HEK293 (cell line): Measurements from ENCODE around the gene GRM2.

Experiments used
- CTCF ChIA-PET: fragments of 350-600 bp; formaldehyde crosslinking; extraction: SDS; loops from one replicate; lab custom pipeline; 2021; ENCODE audit warnings: antibody characterized with exemption; lab: Yijun Ruan, JAX
- POLR2A ChIA-PET: fragments of 300-600 bp; formaldehyde crosslinking; extraction: SDS; loops from one replicate; lab custom pipeline; 2020; ENCODE audit warnings: antibody characterized with exemption, inconsistent platforms; lab: Yijun Ruan, JAX
- H3K27ac ChIP-seq: fragments of 200-500 bp; sonication (Bioruptor generic); 2 replicates; pipeline ENCODE4 v1.5.1; 2014; ENCODE audit warnings: low read depth, low read length, control low read depth, inconsistent platforms; ENCODE audit errors: extremely low read depth
- H3K36me3 ChIP-seq, 2 experiments: fragments of 200-500 bp in 1 of 2; sonication (Bioruptor generic) in 1 of 2; 1 replicate in 1 of 2; 2 replicates in 1 of 2; pipeline ENCODE4 v1.5.1; 2014 to 2017; ENCODE audit warnings: inconsistent platforms in 2 of 2, low read length in 2 of 2; ENCODE audit not compliant: control insufficient read depth in 2 of 2, insufficient read depth in 1 of 2
- H3K4me1 ChIP-seq: fragments of 200-500 bp; sonication (Bioruptor generic); 2 replicates; pipeline ENCODE4 v1.5.1; 2014; ENCODE audit warnings: mild to moderate bottlenecking, low read length, inconsistent platforms; ENCODE audit not compliant: control insufficient read depth, insufficient read depth
- H3K4me3 ChIP-seq: 2 replicates; pipeline ENCODE4 v1.5.1; 2011; ENCODE audit warnings: low read depth, mild to moderate bottlenecking, control low read depth, low read length, moderate library complexity
- H3K9me3 ChIP-seq: fragments of 200-500 bp; sonication (Bioruptor generic); 2 replicates; pipeline ENCODE4 v1.5.1; 2014; ENCODE audit warnings: low read depth, low read length, inconsistent platforms; ENCODE audit not compliant: control insufficient read depth, insufficient read depth
- ATF2 ChIP-seq: fragments of 450-650 bp; formaldehyde crosslinking; IDR thresholded peaks from 2 replicates; pipeline ENCODE4 v1.5.1; 2016; ENCODE audit warnings: missing biosample characterization, missing genetic modification characterization, low read depth
- BCL11A ChIP-seq: fragments of 450-650 bp; formaldehyde crosslinking; IDR thresholded peaks from 2 replicates; pipeline ENCODE4 v1.5.1; 2016; ENCODE audit warnings: low read depth, missing biosample characterization, missing genetic modification characterization
- BCL11B ChIP-seq: fragments of 450-650 bp; formaldehyde crosslinking; IDR thresholded peaks from 2 replicates; pipeline ENCODE4 v1.5.1; 2016; ENCODE audit warnings: low read depth, missing biosample characterization, missing genetic modification characterization
- KLF1 ChIP-seq: fragments of 450-650 bp; formaldehyde crosslinking; IDR thresholded peaks from 2 replicates; pipeline ENCODE4 v1.5.1; 2016; ENCODE audit warnings: missing biosample characterization, missing genetic modification characterization
- KLF7 ChIP-seq: fragments of 450-650 bp; formaldehyde crosslinking; IDR thresholded peaks from 2 replicates; pipeline ENCODE4 v1.5.1; 2016; ENCODE audit warnings: missing biosample characterization, missing genetic modification characterization, borderline replicate concordance
- KLF8 ChIP-seq: fragments of 450-650 bp; formaldehyde crosslinking; IDR thresholded peaks from 2 replicates; pipeline ENCODE4 v1.5.1; 2016; ENCODE audit warnings: missing biosample characterization, missing genetic modification characterization
- ZNF148 ChIP-seq: fragments of 450-650 bp; formaldehyde crosslinking; IDR thresholded peaks from 2 replicates; pipeline ENCODE4 v1.5.0; 2017; ENCODE audit warnings: missing biosample characterization, missing genetic modification characterization, borderline replicate concordance
- ZNF2 ChIP-seq: fragments of 450-650 bp; formaldehyde crosslinking; IDR thresholded peaks from 2 replicates; pipeline ENCODE4 v1.5.1; 2016; ENCODE audit warnings: missing biosample characterization, missing genetic modification characterization
- ZNF211 ChIP-seq: fragments of 450-650 bp; formaldehyde crosslinking; IDR thresholded peaks from 2 replicates; pipeline ENCODE4 v1.5.1; 2016; ENCODE audit warnings: low read depth, missing biosample characterization, missing genetic modification characterization
- ZNF214 ChIP-seq: fragments of 450-650 bp; formaldehyde crosslinking; IDR thresholded peaks from 2 replicates; pipeline ENCODE4 v1.5.1; 2017; ENCODE audit warnings: missing biosample characterization, mild to moderate bottlenecking, missing genetic modification characterization, borderline replicate concordance
- ZNF23 ChIP-seq: fragments of 450-650 bp; formaldehyde crosslinking; IDR thresholded peaks from 2 replicates; pipeline ENCODE4 v1.5.1; 2016; ENCODE audit warnings: missing biosample characterization, missing genetic modification characterization, borderline replicate concordance
- ZNF274 ChIP-seq, 2 experiments: fragments of 200-500 bp in 1 of 2; fragments of 450-650 bp in 1 of 2; sonication (Bioruptor generic) in 1 of 2; formaldehyde crosslinking in 1 of 2; IDR thresholded peaks; 2 replicates each; pipeline versions ENCODE4 v1.5.1 to v1.6.1; 2014 to 2016; ENCODE audit warnings: borderline replicate concordance in 1 of 2, inconsistent platforms in 1 of 2, low read length in 1 of 2, missing biosample characterization in 1 of 2, missing genetic modification characterization in 1 of 2
- ZNF571 ChIP-seq: fragments of 450-650 bp; formaldehyde crosslinking; IDR thresholded peaks from 2 replicates; pipeline ENCODE4 v1.5.0; 2017; ENCODE audit warnings: missing biosample characterization, missing genetic modification characterization
- ZNF610 ChIP-seq: fragments of 450-650 bp; formaldehyde crosslinking; IDR thresholded peaks from 2 replicates; pipeline ENCODE4 v1.5.1; 2016; ENCODE audit warnings: missing biosample characterization, missing genetic modification characterization, borderline replicate concordance
- ZNF623 ChIP-seq: fragments of 450-650 bp; formaldehyde crosslinking; IDR thresholded peaks from 2 replicates; pipeline ENCODE4 v1.5.1; 2016; ENCODE audit warnings: missing biosample characterization, missing genetic modification characterization
- ZNF677 ChIP-seq: fragments of 450-650 bp; IDR thresholded peaks from 2 replicates; pipeline ENCODE4 v1.5.0; 2018; ENCODE audit warnings: missing biosample characterization, mild to moderate bottlenecking, missing genetic modification characterization, moderate library complexity
- ZNF837 ChIP-seq: fragments of 450-650 bp; formaldehyde crosslinking; IDR thresholded peaks from 2 replicates; pipeline ENCODE4 v1.5.1; 2016; ENCODE audit warnings: missing biosample characterization, missing genetic modification characterization
- ZSCAN16 ChIP-seq: fragments of 450-650 bp; formaldehyde crosslinking; IDR thresholded peaks from 2 replicates; pipeline ENCODE4 v1.5.1; 2016; ENCODE audit warnings: missing biosample characterization, missing genetic modification characterization
- ZSCAN23 ChIP-seq: fragments of 450-650 bp; formaldehyde crosslinking; IDR thresholded peaks from 2 replicates; pipeline ENCODE4 v1.5.1; 2016; ENCODE audit warnings: missing biosample characterization, missing genetic modification characterization
- TF ChIP-seq, protein P1 (sequence below): fragments of 450-650 bp; formaldehyde crosslinking; IDR thresholded peaks from 2 replicates; pipeline ENCODE4 v1.5.1; 2016; ENCODE audit warnings: missing biosample characterization, missing genetic modification characterization
- TF ChIP-seq, protein P2 (sequence below): fragments of 450-650 bp; formaldehyde crosslinking; IDR thresholded peaks from 2 replicates; pipeline ENCODE4 v1.5.1; 2017; ENCODE audit warnings: missing biosample characterization, missing genetic modification characterization
- TF ChIP-seq, protein P3 (sequence below): sonication (generic); formaldehyde crosslinking; IDR thresholded peaks from 2 replicates; pipeline ENCODE4 v1.8.1; 2022; ENCODE audit warnings: mild to moderate bottlenecking, moderate library complexity, missing genetic modification reagents

GRM2 gene

DNA sequence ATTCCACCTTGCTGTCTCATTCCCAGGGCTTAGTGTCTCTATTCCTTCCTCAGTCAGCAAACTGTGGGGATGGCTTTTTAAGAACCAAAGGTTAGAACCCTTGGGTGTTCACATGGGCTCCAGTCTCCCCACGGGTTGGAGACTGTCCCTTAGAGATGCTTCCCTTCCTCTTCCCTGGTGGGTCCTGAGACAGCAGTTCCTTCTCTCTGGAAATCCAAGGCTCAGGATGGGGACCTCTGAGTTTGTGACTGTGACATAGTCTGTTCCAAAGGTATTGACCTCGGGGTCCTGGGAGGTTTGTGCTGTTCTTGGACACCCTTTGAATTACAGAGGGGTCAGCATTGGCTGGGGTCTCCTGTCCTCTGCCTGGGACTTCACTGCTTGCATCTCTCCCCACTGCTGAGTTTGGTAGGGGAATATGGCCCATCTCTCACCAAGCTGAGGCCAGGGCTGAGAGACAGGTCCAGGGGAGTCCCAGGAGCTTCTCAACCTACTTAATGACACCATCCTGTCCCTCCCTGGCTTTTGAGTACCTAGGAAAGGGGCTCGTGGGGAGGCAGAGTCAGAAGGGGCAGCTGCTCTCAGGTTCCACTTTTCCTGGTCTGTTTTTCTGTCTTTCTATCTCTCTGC lies 1.5 kb downstream of the GRM2 start:
- CTCF ChIA-PET: interaction anchor here (1.4 kb wide), 1 partner anchor 11 kb away, joined by 5 read pairs; no protein-coding TSS in a partner anchor
- TF ChIP-seq ATF2 (tag by site-specific recombination) (no peak), ZNF214 (no peak), KLF7 (tag by site-specific recombination) (no peak), ZNF623 (tag by site-specific recombination) (no peak), KLF8 (tag by site-specific recombination) (no peak), ZNF677 (no peak), KLF1 (no peak), ZNF211 (tag by site-specific recombination) (no peak), ZSCAN16 (tag by site-specific recombination) (no peak), BCL11B (tag by site-specific recombination) (no peak), ZNF610 (tag by site-specific recombination) (no peak), ZNF837 (tag by site-specific recombination) (no peak)
- TF ChIP-seq, protein P1, sequence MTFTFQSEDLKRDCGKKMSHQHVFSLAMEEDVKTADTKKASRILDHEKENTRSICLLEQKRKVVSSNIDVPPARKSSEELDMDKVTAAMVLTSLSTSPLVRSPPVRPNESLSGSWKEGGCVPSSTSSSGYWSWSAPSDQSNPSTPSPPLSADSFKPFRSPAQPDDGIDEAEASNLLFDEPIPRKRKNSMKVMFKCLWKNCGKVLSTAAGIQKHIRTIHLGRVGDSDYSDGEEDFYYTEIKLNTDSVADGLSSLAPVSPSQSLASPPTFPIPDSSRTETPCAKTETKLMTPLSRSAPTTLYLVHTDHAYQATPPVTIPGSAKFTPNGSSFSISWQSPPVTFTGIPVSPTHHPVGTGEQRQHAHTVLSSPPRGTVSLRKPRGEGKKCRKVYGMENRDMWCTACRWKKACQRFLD (tag by site-specific recombination): no peak
- TF ChIP-seq, protein P2, sequence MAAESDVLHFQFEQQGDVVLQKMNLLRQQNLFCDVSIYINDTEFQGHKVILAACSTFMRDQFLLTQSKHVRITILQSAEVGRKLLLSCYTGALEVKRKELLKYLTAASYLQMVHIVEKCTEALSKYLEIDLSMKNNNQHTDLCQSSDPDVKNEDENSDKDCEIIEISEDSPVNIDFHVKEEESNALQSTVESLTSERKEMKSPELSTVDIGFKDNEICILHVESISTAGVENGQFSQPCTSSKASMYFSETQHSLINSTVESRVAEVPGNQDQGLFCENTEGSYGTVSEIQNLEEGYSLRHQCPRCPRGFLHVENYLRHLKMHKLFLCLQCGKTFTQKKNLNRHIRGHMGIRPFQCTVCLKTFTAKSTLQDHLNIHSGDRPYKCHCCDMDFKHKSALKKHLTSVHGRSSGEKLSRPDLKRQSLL (tag by site-specific recombination): no peak

DNA sequence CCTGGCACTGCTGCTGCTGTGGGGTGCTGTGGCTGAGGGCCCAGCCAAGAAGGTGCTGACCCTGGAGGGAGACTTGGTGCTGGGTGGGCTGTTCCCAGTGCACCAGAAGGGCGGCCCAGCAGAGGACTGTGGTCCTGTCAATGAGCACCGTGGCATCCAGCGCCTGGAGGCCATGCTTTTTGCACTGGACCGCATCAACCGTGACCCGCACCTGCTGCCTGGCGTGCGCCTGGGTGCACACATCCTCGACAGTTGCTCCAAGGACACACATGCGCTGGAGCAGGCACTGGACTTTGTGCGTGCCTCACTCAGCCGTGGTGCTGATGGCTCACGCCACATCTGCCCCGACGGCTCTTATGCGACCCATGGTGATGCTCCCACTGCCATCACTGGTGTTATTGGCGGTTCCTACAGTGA lies 2.1 kb downstream of the GRM2 start:
- Histone ChIP-seq H3K36me3 (peaks cover 0 to 14% of the 10 kb centered on the region in 2 experiments; a peak in 1 of 3 replicates), H3K9me3 (no peaks in the 10 kb centered on the region), H3K27ac (no peak overlapping the region), H3K4me1 (no peaks in the 10 kb centered on the region), H3K4me3 (no peak overlapping the region)
- ChIA-PET CTCF (interaction anchor here (1.1 kb wide), 1 partner anchor 319 kb away, joined by 6 read pairs; no protein-coding TSS in a partner anchor), POLR2A (no interaction called here)
- TF ChIP-seq, protein P3, sequence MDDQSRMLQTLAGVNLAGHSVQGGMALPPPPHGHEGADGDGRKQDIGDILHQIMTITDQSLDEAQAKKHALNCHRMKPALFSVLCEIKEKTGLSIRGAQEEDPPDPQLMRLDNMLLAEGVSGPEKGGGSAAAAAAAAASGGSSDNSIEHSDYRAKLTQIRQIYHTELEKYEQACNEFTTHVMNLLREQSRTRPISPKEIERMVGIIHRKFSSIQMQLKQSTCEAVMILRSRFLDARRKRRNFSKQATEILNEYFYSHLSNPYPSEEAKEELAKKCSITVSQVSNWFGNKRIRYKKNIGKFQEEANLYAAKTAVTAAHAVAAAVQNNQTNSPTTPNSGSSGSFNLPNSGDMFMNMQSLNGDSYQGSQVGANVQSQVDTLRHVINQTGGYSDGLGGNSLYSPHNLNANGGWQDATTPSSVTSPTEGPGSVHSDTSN (CRISPR knock-in tag): no peak
- TF ChIP-seq ZNF148 (tag by site-specific recombination) (no peak), ZNF2 (tag by site-specific recombination) (no peak), ZNF23 (tag by site-specific recombination) (no peak), ZSCAN23 (tag by site-specific recombination) (no peak), ZNF571 (tag by site-specific recombination) (no peak), BCL11A (tag by site-specific recombination) (no peak), ZNF274 (IDR thresholded peaks at IDR 0.05; ENCODE audit: low read length) (no peak), ZNF274 (tag by site-specific recombination; IDR thresholded peaks at IDR 0.05; ENCODE audit: borderline replicate concordance) (no peak)

More for the DNA sequence above, 1.5 kb downstream of the GRM2 start:
- H3K9me3 ChIP-seq: no peaks in the 10 kb centered on the region
- peaks cover 0 to 20% of the 10 kb centered on the region in 2 experiments; a peak in 1 of 3 replicates for H3K36me3 ChIP-seq
- no peak overlapping the region for H3K4me3 ChIP-seq
- POLR2A ChIA-PET: no interaction called here
- H3K4me1 ChIP-seq: no peaks in the 10 kb centered on the region
- H3K27ac ChIP-seq: no peak overlapping the region
